ENCODE measurements around the gene PHTF1. TPM values are rescaled to one million over a fixed set of nuclear protein-coding genes. Genes with fewer than 3 reads are reported as not detected.

Gene PHTF1
- total RNA-seq, 1 donor: 47.5 TPM

DNA sequence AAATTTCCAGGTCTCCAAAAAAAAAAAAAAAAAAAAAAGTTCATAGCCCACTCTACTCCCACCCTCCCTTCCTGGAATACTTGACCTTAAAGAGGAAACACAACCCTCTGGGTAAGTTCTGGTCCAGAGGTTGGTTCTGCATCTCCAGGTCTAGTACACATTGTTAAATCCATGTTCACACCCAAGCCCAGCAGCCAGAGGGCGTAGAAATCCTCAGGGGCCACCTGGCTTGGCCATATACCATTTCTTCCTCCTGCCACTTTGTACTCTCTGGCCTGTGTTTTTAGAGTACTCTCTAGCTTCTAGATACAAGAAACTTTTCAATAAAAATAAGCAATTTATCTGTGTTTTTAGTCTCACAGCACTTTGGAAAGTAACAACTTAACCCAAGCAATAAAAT is 89.3 kb downstream of the PHTF1 start:
- no peak for DNase-seq (ENCODE audit: low read depth)
- no peak for TF ChIP-seq CTCF (IDR thresholded peaks at IDR 0.05; ENCODE audit: insufficient read depth, low read depth, low read length)
- no peak overlapping the region for H3K4me3 ChIP-seq (ENCODE audit: low read depth, low read length)

DNA sequence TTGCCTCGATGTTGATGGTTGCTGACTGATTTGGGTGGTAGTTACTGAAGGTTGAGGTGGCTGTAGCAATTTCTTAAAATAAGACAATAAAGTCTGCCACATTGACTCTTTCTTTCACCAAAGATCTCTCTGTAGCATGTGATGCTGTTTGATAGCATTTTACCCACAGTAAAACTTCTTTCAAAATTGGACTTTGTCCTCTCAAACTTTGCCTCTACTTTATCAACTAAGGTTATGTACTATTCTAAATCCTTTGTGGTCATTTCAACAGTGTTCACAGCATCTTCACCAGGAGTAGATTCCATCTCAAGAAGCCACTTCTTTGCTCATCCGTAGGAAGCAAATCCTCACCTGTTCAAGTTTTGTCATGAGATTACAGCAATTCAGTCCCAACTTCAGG is 93.2 kb downstream of the PHTF1 start:
- no peak for DNase-seq (ENCODE audit: low read depth)
- no peak for TF ChIP-seq CTCF (IDR thresholded peaks at IDR 0.05; ENCODE audit: insufficient read depth, low read depth, low read length)
- no peak overlapping the region for H3K4me3 ChIP-seq (ENCODE audit: low read depth, low read length)

- TF ChIP-seq CTCF (IDR thresholded peaks at IDR 0.05; ENCODE audit: insufficient read depth, low read depth, low read length): no peak
- H3K4me3 ChIP-seq (ENCODE audit: low read depth, low read length): no peak overlapping the region
- DNase-seq (ENCODE audit: low read depth): no peak
Measured at GRCh38 chr1:113665071-113665470, 94.2 kb downstream of the PHTF1 start.

DNA sequence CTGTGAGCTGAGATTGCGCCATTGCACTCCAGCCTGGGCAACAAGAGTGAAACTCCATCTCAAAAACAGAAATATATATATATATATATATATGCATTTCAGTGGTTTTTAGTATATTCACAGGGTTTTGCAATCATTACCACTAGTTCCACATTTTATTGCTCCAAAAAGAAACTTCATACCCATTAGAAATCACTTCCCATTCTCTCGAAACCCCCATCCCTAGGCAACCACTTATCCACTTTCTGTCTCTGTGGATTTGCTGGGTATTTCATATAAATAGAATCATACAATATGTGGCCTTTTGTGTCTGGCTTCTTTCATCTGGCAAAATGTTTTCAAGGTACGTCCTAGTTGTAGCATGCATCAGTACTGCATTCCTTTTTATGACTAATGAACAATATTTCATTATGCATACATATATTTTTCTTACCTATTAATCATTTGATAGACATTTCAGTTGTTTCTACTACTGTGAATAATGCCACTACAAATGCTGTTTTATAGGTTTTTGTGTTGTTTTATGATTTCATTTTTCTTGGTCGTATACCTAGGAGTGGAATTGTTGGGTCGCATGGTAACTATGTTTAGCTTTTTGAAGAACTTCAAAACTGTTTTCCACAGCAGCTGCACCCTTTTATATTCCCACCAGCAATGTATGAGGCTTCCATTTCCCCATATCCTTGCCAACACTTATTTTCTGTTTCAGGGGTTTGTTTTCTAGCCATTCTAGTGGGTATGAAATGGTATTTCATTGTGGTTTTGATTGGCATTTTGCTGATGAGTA is 95.9 kb downstream of the PHTF1 start:
- TF ChIP-seq CTCF (IDR thresholded peaks at IDR 0.05; ENCODE audit: insufficient read depth, low read depth, low read length): no peak
- DNase-seq (ENCODE audit: low read depth): peak; percentile 16
- H3K4me3 ChIP-seq (ENCODE audit: low read depth, low read length): no peak overlapping the region

GRCh38 chr1:113662101-113662500 is 97.2 kb downstream of the PHTF1 start:
- H3K4me3 ChIP-seq (ENCODE audit: low read depth, low read length): no peak overlapping the region
- no peak for TF ChIP-seq CTCF (IDR thresholded peaks at IDR 0.05; ENCODE audit: insufficient read depth, low read depth, low read length)
- DNase-seq (ENCODE audit: low read depth): no peak

DNA sequence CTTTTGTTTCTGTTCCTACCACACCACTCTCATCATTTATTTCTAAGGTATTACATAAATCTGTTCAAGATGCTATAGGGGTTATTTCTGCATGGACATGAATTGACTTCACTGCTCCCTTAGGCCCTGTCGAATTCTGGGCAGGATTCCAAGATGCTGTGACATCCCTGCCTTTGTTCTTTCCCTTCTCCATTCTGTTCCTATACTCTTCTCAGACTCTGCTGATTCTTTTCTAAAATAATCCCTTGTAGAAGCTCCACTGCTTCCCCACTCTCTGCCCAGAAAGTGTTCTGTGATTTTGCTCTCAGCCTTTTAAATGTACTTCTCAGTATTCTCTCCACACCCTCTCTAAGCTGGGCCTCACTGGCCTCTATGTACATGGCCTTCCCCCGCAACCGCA is 99.2 kb downstream of the PHTF1 start:
- DNase-seq (ENCODE audit: low read depth): no peak

More for the DNA sequence above, 99.2 kb downstream of the PHTF1 start:
- no peak overlapping the region for H3K4me3 ChIP-seq (ENCODE audit: low read depth, low read length)
- TF ChIP-seq CTCF (IDR thresholded peaks at IDR 0.05; ENCODE audit: insufficient read depth, low read depth, low read length): no peak
